K562 (cell line): Measurements from ENCODE around the gene TMEM135. TPM values are rescaled to one million over a fixed set of nuclear protein-coding genes. Genes with fewer than 3 reads are reported as not detected.

ENCODE experiments used
- JUND ChIP-seq, 2 experiments: IDR thresholded peaks; 2 replicates in 1 of 2; 3 replicates in 1 of 2; pipeline ENCODE4 v1.6.1; 2011; ENCODE audit warnings: borderline replicate concordance in 2 of 2, low read depth in 2 of 2, low read length in 2 of 2, improper control_type of control experiment in 1 of 2, missing biosample characterization in 1 of 2, missing genetic modification characterization in 1 of 2, missing genetic modification reagents in 1 of 2
- MCM2 ChIP-seq: fragments of 450-650 bp; IDR thresholded peaks from 2 replicates; pipeline ENCODE4 v1.6.1; 2017; ENCODE audit warnings: low read depth, mild to moderate bottlenecking
- POLR2H ChIP-seq: IDR thresholded peaks from 2 replicates; pipeline ENCODE4 v1.6.1; 2016; ENCODE audit warnings: missing genetic modification characterization, low read depth, mild to moderate bottlenecking, control low read depth, missing compliant biosample characterization, moderate library complexity
- PTRF ChIP-seq: fragments of 450-650 bp; IDR thresholded peaks from 2 replicates; pipeline ENCODE4 v1.6.1; 2016; ENCODE audit warnings: mild to moderate bottlenecking, missing genetic modification characterization, missing compliant biosample characterization
- U2AF1 ChIP-seq: fragments of 200-400 bp; formaldehyde crosslinking; optimal IDR thresholded peaks from 2 replicates; pipeline ENCODE3; 2017; ENCODE audit warnings: mild to moderate bottlenecking, low read depth, low read length, moderate library complexity
- polyA plus RNA-seq, 8 experiments: library from polyadenylated mRNA; depleted of rRNA in 4 of 8; stranded (reverse) in 5 of 8; unstranded in 3 of 8; fragments of >200 nt; fragmentation: Nextera tagmentation in 2 of 8; fragmentation: Illumina TruSeq in 1 of 8; extraction: Ambion mirVana in 2 of 8; extraction: Trizol in 1 of 8; gene quantifications; 2 replicates each; pipeline versions ENCODE4 v1.2.1 to v1.2.3, GENCODE V29; 2011 to 2014; ENCODE audit warnings: inconsistent platforms in 1 of 8, missing spikeins in 1 of 8
- total RNA-seq, 7 experiments: library from RNA; depleted of rRNA in 6 of 7; stranded (reverse); fragments of >200 nt in 6 of 7; fragmentation: Illumina TruSeq in 2 of 7; extraction: Trizol in 2 of 7; gene quantifications; 2 replicates each; pipeline versions ENCODE4 v1.2.1 to v1.2.3, GENCODE V29; 2011 to 2021; ENCODE audit warnings: low replicate concordance in 1 of 7
- TF ChIP-seq, protein P1 (sequence below): fragments of 450-650 bp; formaldehyde crosslinking; IDR thresholded peaks from 2 replicates; pipeline ENCODE4 v1.4.0; 2020; ENCODE audit warnings: mild to moderate bottlenecking, mixed read lengths
- TF ChIP-seq, protein P2 (sequence below), 2 experiments: fragments of 450-650 bp in 1 of 2; sonication (generic) in 1 of 2; formaldehyde crosslinking in 1 of 2; IDR thresholded peaks in 1 of 2; conservative IDR thresholded peaks in 1 of 2; 2 replicates each; pipeline versions ENCODE4 v1.6.1 to v1.8.1; 2016 to 2023; ENCODE audit warnings: mild to moderate bottlenecking in 2 of 2, moderate library complexity in 2 of 2, inconsistent platforms in 1 of 2, missing genetic modification reagents in 1 of 2
- TF ChIP-seq, protein P3 (sequence below): fragments of 250-450 bp; sonication (Bioruptor Pico); IDR thresholded peaks from 2 replicates; pipeline ENCODE4 v1.4.0; 2020; ENCODE audit warnings: mild to moderate bottlenecking, moderate library complexity
- TF ChIP-seq, protein P4 (sequence below): fragments of 450-650 bp; IDR thresholded peaks from 2 replicates; pipeline ENCODE4 v1.6.1; 2016
- TF ChIP-seq, protein P5 (sequence below): sonication (generic); formaldehyde crosslinking; IDR thresholded peaks from 2 replicates; pipeline ENCODE4 v1.8.0; 2022; ENCODE audit warnings: missing genetic modification reagents, mild to moderate bottlenecking, borderline replicate concordance
- TF ChIP-seq, protein P6 (sequence below): fragments of 450-650 bp; IDR thresholded peaks from one replicate; pipeline ENCODE4 v1.6.1; 2018; ENCODE audit warnings: mild to moderate bottlenecking, moderate library complexity; ENCODE audit not compliant: partially characterized antibody

The TMEM135 gene
- total and polyA plus RNA-seq, 9 of the 15 experiments (the other 6 are each of a cell fraction or from before 2014, with no cell fraction given), result 17.3 to 53.6 (median 24.9) TPM

DNA sequence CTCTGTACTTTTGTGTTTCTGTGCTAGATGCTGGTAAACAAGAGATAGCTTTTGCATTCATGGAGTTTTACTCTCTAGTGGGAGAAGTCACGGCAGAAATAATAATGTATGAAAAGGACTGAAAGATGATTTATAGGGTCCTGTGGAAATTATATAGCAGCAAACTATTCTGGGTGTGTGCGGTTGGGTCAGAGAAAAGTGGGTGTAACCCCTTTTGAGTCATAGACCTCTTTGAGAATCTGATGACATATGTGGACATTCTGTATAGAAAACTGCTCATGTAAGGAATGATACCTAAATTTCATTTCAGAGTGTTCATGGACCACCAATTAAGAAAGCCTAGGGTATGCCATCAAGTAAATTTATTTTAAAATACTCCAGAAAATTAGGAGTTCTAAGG is 54.4 kb downstream of the TMEM135 start (continued):
- TF ChIP-seq MCM2 (no peak), JUND (IDR thresholded peaks at IDR 0.05; ENCODE audit: borderline replicate concordance, low read depth, low read length) (peak; percentile 44; the same call in 1 of the 2 replicates), JUND (tag; IDR thresholded peaks at IDR 0.05; ENCODE audit: borderline replicate concordance, low read depth, low read length) (no peak), POLR2H (tag) (0 out of 2 replicates have a peak, but pooled peaks have one; percentile 5), U2AF1 (no peak), PTRF (tag) (no peak)
- TF ChIP-seq, protein P1, sequence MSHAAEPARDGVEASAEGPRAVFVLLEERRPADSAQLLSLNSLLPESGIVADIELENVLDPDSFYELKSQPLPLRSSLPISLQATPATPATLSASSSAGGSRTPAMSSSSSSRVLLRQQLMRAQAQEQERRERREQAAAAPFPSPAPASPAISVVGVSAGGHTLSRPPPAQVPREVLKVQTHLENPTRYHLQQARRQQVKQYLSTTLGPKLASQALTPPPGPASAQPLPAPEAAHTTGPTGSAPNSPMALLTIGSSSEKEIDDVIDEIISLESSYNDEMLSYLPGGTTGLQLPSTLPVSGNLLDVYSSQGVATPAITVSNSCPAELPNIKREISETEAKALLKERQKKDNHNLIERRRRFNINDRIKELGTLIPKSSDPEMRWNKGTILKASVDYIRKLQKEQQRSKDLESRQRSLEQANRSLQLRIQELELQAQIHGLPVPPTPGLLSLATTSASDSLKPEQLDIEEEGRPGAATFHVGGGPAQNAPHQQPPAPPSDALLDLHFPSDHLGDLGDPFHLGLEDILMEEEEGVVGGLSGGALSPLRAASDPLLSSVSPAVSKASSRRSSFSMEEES, result no peak
- TF ChIP-seq, protein P2, sequence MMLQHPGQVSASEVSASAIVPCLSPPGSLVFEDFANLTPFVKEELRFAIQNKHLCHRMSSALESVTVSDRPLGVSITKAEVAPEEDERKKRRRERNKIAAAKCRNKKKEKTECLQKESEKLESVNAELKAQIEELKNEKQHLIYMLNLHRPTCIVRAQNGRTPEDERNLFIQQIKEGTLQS (IDR thresholded peaks at IDR 0.05), result peak; percentile 81
- TF ChIP-seq, protein P2 (CRISPR knock-in tag; conservative IDR thresholded peaks at IDR 0.05), result no peak
- TF ChIP-seq, protein P3, sequence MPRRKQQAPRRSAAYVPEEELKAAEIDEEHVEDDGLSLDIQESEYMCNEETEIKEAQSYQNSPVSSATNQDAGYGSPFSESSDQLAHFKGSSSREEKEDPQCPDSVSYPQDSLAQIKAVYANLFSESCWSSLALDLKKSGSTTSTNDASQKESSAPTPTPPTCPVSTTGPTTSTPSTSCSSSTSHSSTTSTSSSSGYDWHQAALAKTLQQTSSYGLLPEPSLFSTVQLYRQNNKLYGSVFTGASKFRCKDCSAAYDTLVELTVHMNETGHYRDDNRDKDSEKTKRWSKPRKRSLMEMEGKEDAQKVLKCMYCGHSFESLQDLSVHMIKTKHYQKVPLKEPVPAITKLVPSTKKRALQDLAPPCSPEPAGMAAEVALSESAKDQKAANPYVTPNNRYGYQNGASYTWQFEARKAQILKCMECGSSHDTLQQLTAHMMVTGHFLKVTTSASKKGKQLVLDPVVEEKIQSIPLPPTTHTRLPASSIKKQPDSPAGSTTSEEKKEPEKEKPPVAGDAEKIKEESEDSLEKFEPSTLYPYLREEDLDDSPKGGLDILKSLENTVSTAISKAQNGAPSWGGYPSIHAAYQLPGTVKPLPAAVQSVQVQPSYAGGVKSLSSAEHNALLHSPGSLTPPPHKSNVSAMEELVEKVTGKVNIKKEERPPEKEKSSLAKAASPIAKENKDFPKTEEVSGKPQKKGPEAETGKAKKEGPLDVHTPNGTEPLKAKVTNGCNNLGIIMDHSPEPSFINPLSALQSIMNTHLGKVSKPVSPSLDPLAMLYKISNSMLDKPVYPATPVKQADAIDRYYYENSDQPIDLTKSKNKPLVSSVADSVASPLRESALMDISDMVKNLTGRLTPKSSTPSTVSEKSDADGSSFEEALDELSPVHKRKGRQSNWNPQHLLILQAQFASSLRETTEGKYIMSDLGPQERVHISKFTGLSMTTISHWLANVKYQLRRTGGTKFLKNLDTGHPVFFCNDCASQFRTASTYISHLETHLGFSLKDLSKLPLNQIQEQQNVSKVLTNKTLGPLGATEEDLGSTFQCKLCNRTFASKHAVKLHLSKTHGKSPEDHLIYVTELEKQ (CRISPR knock-in tag), result no peak
- TF ChIP-seq, protein P4, sequence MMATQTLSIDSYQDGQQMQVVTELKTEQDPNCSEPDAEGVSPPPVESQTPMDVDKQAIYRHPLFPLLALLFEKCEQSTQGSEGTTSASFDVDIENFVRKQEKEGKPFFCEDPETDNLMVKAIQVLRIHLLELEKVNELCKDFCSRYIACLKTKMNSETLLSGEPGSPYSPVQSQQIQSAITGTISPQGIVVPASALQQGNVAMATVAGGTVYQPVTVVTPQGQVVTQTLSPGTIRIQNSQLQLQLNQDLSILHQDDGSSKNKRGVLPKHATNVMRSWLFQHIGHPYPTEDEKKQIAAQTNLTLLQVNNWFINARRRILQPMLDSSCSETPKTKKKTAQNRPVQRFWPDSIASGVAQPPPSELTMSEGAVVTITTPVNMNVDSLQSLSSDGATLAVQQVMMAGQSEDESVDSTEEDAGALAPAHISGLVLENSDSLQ, result peak; percentile 41; the same call in 1 of the 2 replicates
- TF ChIP-seq, protein P5, sequence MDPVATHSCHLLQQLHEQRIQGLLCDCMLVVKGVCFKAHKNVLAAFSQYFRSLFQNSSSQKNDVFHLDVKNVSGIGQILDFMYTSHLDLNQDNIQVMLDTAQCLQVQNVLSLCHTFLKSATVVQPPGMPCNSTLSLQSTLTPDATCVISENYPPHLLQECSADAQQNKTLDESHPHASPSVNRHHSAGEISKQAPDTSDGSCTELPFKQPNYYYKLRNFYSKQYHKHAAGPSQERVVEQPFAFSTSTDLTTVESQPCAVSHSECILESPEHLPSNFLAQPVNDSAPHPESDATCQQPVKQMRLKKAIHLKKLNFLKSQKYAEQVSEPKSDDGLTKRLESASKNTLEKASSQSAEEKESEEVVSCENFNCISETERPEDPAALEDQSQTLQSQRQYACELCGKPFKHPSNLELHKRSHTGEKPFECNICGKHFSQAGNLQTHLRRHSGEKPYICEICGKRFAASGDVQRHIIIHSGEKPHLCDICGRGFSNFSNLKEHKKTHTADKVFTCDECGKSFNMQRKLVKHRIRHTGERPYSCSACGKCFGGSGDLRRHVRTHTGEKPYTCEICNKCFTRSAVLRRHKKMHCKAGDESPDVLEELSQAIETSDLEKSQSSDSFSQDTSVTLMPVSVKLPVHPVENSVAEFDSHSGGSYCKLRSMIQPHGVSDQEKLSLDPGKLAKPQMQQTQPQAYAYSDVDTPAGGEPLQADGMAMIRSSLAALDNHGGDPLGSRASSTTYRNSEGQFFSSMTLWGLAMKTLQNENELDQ, result no peak
- TF ChIP-seq, protein P6, sequence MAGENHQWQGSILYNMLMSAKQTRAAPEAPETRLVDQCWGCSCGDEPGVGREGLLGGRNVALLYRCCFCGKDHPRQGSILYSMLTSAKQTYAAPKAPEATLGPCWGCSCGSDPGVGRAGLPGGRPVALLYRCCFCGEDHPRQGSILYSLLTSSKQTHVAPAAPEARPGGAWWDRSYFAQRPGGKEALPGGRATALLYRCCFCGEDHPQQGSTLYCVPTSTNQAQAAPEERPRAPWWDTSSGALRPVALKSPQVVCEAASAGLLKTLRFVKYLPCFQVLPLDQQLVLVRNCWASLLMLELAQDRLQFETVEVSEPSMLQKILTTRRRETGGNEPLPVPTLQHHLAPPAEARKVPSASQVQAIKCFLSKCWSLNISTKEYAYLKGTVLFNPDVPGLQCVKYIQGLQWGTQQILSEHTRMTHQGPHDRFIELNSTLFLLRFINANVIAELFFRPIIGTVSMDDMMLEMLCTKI, result no peak
